ENCODE results near the gene ASAP2.

The ASAP2 gene

DNA sequence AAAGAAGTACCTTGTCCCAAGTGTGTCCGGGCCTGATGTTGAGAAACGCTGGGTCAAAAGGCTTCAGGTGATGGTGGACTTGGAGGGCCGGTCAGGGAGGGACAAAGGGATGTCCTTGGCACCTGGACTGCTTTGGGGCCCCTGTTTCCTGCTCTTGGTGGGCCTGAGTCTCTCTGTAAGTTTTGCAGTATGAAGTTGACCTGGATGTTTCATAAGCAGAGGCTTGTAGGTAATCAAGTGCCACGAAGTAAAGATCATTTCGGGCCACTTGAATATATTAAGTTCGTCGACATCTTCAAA is 29.4 kb downstream of the ASAP2 start:
- Histone ChIP-seq H3K27ac (ENCODE audit: low read length) (peak overlapping the region; percentile 68), H3K4me3 (ENCODE audit: low read depth in 1 of 2, low read length in 2 of 2) (no peak overlapping the region), H3K9me3 (ENCODE audit: control insufficient read depth in 1 of 2, low read length in 2 of 2) (no peaks in the 10 kb centered on the region), H3K36me3 (ENCODE audit: control insufficient read depth in 1 of 2, insufficient read depth in 2 of 2, low read length in 2 of 2) (no peaks in the 10 kb centered on the region), H3K4me1 (ENCODE audit: control insufficient read depth in 1 of 2, insufficient read depth in 2 of 2, low read length in 2 of 2) (peaks cover 28 to 75% of the 10 kb centered on the region in 2 donors), H3K27me3 (ENCODE audit: low read depth, low read length) (no peaks in the 10 kb centered on the region)

DNA sequence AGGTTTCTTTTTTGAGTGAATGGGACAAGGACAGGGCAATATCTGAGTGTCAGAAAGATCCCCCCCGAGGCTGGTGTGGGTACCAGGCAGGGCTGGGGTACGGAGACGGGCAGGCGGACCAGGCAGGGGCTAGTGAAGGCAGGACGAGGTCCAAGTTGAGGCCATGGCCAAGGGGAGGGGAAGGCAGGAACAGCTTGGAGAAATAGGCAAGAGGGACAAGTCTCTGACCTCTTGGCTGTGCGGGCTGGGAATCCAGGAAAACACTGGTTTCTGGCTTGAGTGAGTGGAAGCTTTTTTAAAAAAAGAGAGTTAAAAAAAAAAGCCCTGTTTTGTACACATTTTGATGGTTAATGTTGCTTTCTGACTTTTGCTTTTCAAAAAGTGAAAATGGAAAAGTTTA is 30.3 kb downstream of the ASAP2 start:
- H3K27me3 ChIP-seq (ENCODE audit: low read depth, low read length) = no peaks in the 10 kb centered on the region
- no peaks in the 10 kb centered on the region for H3K9me3 ChIP-seq (ENCODE audit: control insufficient read depth in 1 of 2, low read length in 2 of 2)
- H3K36me3 ChIP-seq (ENCODE audit: control insufficient read depth in 1 of 2, insufficient read depth in 2 of 2, low read length in 2 of 2) = no peaks in the 10 kb centered on the region
- peaks cover 25 to 74% of the 10 kb centered on the region in 2 donors for H3K4me1 ChIP-seq (ENCODE audit: control insufficient read depth in 1 of 2, insufficient read depth in 2 of 2, low read length in 2 of 2)
- H3K27ac ChIP-seq (ENCODE audit: low read length) = peak overlapping the region; percentile 72
- no peak overlapping the region for H3K4me3 ChIP-seq (ENCODE audit: low read depth in 1 of 2, low read length in 2 of 2)

DNA sequence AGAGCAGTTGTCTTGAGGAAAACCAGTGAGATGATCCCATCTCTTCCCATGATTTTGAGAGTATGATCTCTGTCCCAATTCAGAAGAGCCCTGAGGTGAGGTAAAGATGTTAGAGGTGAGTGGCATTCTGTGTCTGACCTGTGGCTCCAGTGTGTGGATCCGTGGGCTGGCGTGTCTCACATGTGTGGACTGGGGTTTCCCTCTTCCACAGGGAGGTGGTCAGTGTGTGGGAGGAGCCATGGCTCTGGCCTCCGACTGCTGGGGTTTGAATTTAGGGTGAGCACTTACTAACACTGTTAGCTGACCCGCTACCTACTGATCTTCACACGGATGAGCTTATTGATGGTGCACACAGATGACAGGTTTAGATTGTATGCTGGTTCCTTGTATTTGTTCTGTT is 31.2 kb downstream of the ASAP2 start:
- H3K27me3 ChIP-seq (ENCODE audit: low read depth, low read length) = no peaks in the 10 kb centered on the region
- H3K36me3 ChIP-seq (ENCODE audit: control insufficient read depth in 1 of 2, insufficient read depth in 2 of 2, low read length in 2 of 2) = no peaks in the 10 kb centered on the region
- H3K9me3 ChIP-seq (ENCODE audit: control insufficient read depth in 1 of 2, low read length in 2 of 2) = no peaks in the 10 kb centered on the region
- H3K27ac ChIP-seq (ENCODE audit: low read length) = peak overlapping the region; percentile 7
- peaks cover 25 to 69% of the 10 kb centered on the region in 2 donors for H3K4me1 ChIP-seq (ENCODE audit: control insufficient read depth in 1 of 2, insufficient read depth in 2 of 2, low read length in 2 of 2)
- H3K4me3 ChIP-seq (ENCODE audit: low read depth in 1 of 2, low read length in 2 of 2) = no peak overlapping the region

DNA sequence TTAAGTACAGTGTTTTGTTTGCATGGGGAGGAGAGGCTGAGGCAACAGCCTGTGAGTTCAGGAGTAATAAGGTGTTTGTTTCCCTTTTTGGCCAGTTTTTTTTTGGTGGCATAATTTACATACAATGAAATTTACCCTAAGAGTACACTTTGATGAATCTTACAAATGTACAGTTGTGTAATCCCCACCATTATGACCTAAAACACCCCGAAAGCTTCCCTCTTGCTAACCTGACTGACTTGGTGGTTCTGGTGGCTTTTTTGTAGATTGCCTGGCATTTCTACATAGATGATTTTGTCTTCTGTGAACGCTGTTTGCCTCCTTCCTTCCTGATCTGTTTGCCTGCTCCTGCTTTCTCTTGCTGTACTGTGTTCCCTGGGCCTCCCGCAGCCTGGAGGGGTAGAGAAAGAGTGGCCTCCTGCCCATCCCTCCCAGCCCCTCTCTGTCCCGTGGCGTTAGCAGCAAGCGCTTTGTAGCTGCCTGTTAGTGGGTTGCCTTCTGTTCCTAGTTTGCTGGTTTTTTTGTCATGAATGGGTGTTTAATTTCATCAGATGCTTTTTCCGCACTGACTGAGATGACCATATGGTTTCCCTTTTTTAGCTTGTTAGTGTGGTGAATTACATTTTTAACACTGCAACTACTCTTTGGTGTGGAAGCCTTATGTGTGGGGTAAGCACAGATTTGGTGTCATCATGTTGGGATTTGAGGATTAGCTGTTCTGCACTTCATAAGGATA is 32.1 kb downstream of the ASAP2 start:
- no peaks in the 10 kb centered on the region for H3K9me3 ChIP-seq (ENCODE audit: control insufficient read depth in 1 of 2, low read length in 2 of 2)
- peak overlapping the region; percentile 4 for H3K27ac ChIP-seq (ENCODE audit: low read length)
- no peaks in the 10 kb centered on the region for H3K36me3 ChIP-seq (ENCODE audit: control insufficient read depth in 1 of 2, insufficient read depth in 2 of 2, low read length in 2 of 2)
- H3K27me3 ChIP-seq (ENCODE audit: low read depth, low read length) = no peaks in the 10 kb centered on the region
- peaks cover 22 to 64% of the 10 kb centered on the region in 2 donors for H3K4me1 ChIP-seq (ENCODE audit: control insufficient read depth in 1 of 2, insufficient read depth in 2 of 2, low read length in 2 of 2)
- no peak overlapping the region for H3K4me3 ChIP-seq (ENCODE audit: low read depth in 1 of 2, low read length in 2 of 2)

DNA sequence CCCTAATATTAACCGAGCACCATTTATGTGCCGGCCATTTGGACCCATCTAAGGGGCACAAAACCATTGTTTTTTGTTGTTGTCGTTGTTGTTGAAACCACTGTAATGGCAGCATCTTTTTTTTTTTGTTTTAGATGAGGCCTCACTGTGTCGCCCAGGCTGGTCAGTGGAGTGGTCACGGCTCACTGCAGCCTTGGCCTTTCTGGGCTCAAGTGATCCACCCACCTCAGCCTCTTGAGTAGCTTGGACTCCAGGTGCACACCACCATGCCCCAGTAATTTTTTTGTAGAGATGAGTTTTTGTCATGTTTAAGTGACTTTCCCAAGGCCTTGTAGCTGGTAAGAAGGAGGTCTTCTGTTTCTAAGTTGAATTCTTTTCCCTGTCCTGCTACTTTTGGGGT is 33.0 kb downstream of the ASAP2 start:
- no peak overlapping the region for H3K27ac ChIP-seq (ENCODE audit: low read length)
- H3K27me3 ChIP-seq (ENCODE audit: low read depth, low read length) = no peaks in the 10 kb centered on the region
- no peak overlapping the region for H3K4me3 ChIP-seq (ENCODE audit: low read depth in 1 of 2, low read length in 2 of 2)
- H3K36me3 ChIP-seq (ENCODE audit: control insufficient read depth in 1 of 2, insufficient read depth in 2 of 2, low read length in 2 of 2) = no peaks in the 10 kb centered on the region
- peaks cover 16 to 57% of the 10 kb centered on the region in 2 donors for H3K4me1 ChIP-seq (ENCODE audit: control insufficient read depth in 1 of 2, insufficient read depth in 2 of 2, low read length in 2 of 2)
- H3K9me3 ChIP-seq (ENCODE audit: control insufficient read depth in 1 of 2, low read length in 2 of 2) = no peaks in the 10 kb centered on the region

DNA sequence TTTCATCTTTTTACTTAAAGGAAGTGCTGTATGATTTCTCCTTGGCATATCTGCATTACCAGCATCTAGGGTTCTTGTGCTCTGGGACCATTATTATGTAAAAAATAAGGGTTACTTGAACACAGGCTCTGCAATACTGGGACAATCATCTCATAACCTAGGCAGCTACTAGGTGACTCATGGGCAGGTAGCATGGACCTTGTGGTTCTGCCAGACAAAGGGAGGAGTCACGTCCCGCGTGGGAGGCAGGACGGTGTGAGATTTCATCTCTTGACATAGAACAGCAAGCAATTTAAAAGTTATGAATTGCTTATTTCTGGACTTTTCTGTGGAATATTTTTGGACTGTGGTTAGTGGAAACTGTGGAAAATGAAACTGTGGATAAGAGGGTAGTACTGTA is 34.1 kb downstream of the ASAP2 start:
- Histone ChIP-seq H3K27ac (ENCODE audit: low read length) (no peak overlapping the region), H3K4me3 (ENCODE audit: low read depth in 1 of 2, low read length in 2 of 2) (no peak overlapping the region), H3K27me3 (ENCODE audit: low read depth, low read length) (no peaks in the 10 kb centered on the region), H3K9me3 (ENCODE audit: control insufficient read depth in 1 of 2, low read length in 2 of 2) (no peaks in the 10 kb centered on the region), H3K36me3 (ENCODE audit: control insufficient read depth in 1 of 2, insufficient read depth in 2 of 2, low read length in 2 of 2) (no peaks in the 10 kb centered on the region), H3K4me1 (ENCODE audit: control insufficient read depth in 1 of 2, insufficient read depth in 2 of 2, low read length in 2 of 2) (peaks cover 5 to 46% of the 10 kb centered on the region in 2 donors)

DNA sequence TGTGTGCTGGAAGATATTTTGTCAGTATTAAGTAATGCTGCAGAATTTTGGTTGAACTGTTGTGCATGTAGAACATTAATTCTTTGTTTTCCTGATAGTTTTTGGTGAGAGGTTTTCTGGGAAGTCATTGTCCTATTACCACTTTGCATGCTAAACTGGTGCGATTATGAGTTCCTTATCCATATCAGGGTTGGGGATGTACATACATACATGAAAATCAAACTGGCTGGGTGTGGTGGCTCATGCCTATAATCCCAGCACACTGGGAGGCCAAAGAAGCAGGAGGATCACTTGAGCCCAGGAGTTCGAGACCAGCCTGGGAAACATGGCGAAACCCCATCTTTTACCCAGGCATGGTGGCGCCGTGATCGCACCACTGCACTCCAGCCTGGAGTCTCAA is 34.6 kb downstream of the ASAP2 start:
- Histone ChIP-seq H3K9me3 (ENCODE audit: control insufficient read depth in 1 of 2, low read length in 2 of 2) (no peaks in the 10 kb centered on the region), H3K36me3 (ENCODE audit: control insufficient read depth in 1 of 2, insufficient read depth in 2 of 2, low read length in 2 of 2) (no peaks in the 10 kb centered on the region), H3K4me1 (ENCODE audit: control insufficient read depth in 1 of 2, insufficient read depth in 2 of 2, low read length in 2 of 2) (peaks cover 4 to 41% of the 10 kb centered on the region in 2 donors)

DNA sequence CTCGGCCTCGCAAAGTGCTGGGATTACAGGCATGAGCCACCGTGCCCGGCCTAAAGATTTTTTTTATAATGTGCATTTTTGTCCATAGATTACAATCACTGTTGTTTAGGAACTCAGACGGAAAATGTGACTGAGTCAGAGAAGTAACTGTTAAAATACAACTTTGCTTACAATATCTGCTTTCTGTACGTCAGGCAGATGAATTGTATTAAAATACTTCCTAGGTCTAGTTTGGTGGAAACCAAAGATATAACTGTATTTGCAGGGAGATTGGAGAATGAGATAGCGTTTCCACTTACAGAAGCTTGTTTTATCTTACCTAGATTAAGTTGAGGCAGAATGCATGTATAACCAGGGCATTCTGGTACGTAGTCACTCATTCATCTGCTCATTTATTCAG is 36.7 kb downstream of the ASAP2 start:
- no peaks in the 10 kb centered on the region for H3K9me3 ChIP-seq (ENCODE audit: control insufficient read depth in 1 of 2, low read length in 2 of 2)
- no peak overlapping the region for H3K4me3 ChIP-seq (ENCODE audit: low read depth in 1 of 2, low read length in 2 of 2)
- H3K4me1 ChIP-seq (ENCODE audit: control insufficient read depth in 1 of 2, insufficient read depth in 2 of 2, low read length in 2 of 2) = peaks cover 14 to 41% of the 10 kb centered on the region in 2 donors
- no peak overlapping the region for H3K27ac ChIP-seq (ENCODE audit: low read length)
- no peaks in the 10 kb centered on the region for H3K27me3 ChIP-seq (ENCODE audit: low read depth, low read length)
- no peaks in the 10 kb centered on the region for H3K36me3 ChIP-seq (ENCODE audit: control insufficient read depth in 1 of 2, insufficient read depth in 2 of 2, low read length in 2 of 2)

More for the DNA sequence above, 34.6 kb downstream of the ASAP2 start:
- H3K27me3 ChIP-seq (ENCODE audit: low read depth, low read length) = no peaks in the 10 kb centered on the region
- no peak overlapping the region for H3K4me3 ChIP-seq (ENCODE audit: low read depth in 1 of 2, low read length in 2 of 2)
- H3K27ac ChIP-seq (ENCODE audit: low read length) = no peak overlapping the region

DNA sequence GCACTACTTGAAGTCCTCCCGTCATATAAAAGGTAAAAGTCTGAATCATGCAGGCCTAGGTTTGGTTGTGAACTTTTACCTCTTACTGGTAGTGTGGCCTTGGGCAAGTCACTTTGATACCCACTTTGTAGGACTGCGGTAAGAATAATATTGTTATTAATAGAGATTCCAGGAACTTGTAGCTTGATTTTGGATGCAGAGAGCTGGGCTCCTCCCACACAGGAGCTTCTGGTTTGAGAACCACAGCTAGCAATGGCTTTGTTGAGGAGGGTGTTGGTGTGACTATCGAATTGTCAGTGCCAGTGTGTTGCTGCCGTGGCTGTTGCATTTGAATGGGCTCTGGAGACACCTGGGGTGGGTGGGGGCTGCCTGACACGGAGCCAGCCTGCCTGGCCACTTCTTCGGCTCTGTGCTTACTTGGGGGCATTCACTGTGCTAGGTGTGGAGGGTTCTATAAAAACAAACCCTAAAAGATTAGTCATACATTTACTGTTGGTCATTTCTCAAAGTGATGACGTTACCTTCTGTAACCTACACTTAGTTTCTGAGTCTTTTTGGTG is 38.5 kb downstream of the ASAP2 start:
- no peak overlapping the region for H3K4me3 ChIP-seq (ENCODE audit: low read depth in 1 of 2, low read length in 2 of 2)
- peaks cover 15 to 36% of the 10 kb centered on the region in 2 donors for H3K4me1 ChIP-seq (ENCODE audit: control insufficient read depth in 1 of 2, insufficient read depth in 2 of 2, low read length in 2 of 2)
- no peaks in the 10 kb centered on the region for H3K9me3 ChIP-seq (ENCODE audit: control insufficient read depth in 1 of 2, low read length in 2 of 2)
- H3K36me3 ChIP-seq (ENCODE audit: control insufficient read depth in 1 of 2, insufficient read depth in 2 of 2, low read length in 2 of 2) = no peaks in the 10 kb centered on the region
- H3K27ac ChIP-seq (ENCODE audit: low read length) = no peak overlapping the region
- no peaks in the 10 kb centered on the region for H3K27me3 ChIP-seq (ENCODE audit: low read depth, low read length)

DNA sequence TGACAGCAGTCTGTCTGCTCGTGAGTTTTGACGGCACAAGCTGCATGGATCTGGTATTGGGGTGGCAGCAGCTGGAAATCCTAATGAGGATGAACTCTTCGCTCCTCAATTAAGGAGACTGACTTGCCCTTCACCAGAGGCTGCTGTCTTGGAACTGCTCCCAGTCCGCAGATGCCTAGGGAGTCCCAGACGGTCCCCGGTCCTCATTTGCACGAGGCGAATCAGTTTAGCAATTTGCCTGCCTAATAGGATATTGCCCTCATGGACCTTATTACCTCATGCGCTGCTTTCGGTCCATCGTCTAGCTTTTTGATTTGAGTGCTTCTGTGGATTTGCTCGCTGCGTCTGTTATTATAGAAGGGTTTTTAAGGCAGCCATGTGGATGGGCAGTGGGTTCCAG is 40.6 kb downstream of the ASAP2 start:
- Histone ChIP-seq H3K9me3 (ENCODE audit: control insufficient read depth in 1 of 2, low read length in 2 of 2) (no peaks in the 10 kb centered on the region), H3K4me3 (ENCODE audit: low read depth in 1 of 2, low read length in 2 of 2) (no peak overlapping the region), H3K27me3 (ENCODE audit: low read depth, low read length) (no peaks in the 10 kb centered on the region), H3K36me3 (ENCODE audit: control insufficient read depth in 1 of 2, insufficient read depth in 2 of 2, low read length in 2 of 2) (no peaks in the 10 kb centered on the region), H3K4me1 (ENCODE audit: control insufficient read depth in 1 of 2, insufficient read depth in 2 of 2, low read length in 2 of 2) (peaks cover 15 to 23% of the 10 kb centered on the region in 2 donors), H3K27ac (ENCODE audit: low read length) (no peak overlapping the region)

DNA sequence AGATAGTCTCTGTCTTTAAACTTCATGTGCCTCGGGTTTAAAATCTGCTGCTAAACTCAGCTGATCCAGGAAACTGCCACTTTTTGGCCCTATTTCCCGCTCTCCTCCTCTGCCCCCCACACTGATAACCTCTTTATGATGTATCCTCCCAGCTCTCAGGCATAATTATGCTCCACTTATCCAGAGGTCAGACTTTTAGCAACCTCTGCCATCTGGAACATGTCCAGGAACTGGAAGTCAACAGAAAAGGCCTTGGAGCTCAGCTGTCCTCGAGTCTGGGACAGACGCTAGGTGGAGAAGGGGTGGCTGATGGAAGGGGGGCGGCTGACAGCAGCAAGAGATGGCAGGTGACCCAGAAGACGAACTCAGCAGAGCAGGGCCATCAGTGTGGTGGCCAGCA is 41.2 kb downstream of the ASAP2 start:
- H3K9me3 ChIP-seq (ENCODE audit: control insufficient read depth in 1 of 2, low read length in 2 of 2) = no peaks in the 10 kb centered on the region
- H3K27me3 ChIP-seq (ENCODE audit: low read depth, low read length) = no peaks in the 10 kb centered on the region
- H3K4me1 ChIP-seq (ENCODE audit: control insufficient read depth in 1 of 2, insufficient read depth in 2 of 2, low read length in 2 of 2) = peaks cover 15 to 23% of the 10 kb centered on the region in 2 donors
- H3K4me3 ChIP-seq (ENCODE audit: low read depth in 1 of 2, low read length in 2 of 2) = no peak overlapping the region
- H3K27ac ChIP-seq (ENCODE audit: low read length) = no peak overlapping the region
- H3K36me3 ChIP-seq (ENCODE audit: control insufficient read depth in 1 of 2, insufficient read depth in 2 of 2, low read length in 2 of 2) = no peaks in the 10 kb centered on the region

DNA sequence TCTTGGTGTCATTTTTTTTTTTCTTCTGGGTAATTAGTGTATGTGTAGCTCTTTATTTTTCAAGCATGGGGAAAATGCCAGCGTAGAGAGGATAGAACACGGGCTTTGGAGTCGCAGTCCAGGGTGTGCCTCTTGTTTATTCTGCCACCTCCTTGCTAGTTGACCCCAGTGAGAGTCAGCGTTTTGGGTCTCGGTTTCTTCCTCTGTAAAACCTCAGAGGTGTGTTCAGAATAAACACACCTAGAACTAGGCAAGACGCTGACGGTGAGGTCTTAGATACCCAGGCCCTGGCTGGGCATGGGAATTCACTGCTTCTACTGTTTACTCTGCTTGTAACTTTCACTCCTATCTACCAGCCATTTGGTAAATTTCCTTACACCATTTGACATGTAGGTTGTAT is 41.8 kb downstream of the ASAP2 start:
- H3K9me3 ChIP-seq (ENCODE audit: control insufficient read depth in 1 of 2, low read length in 2 of 2) = no peaks in the 10 kb centered on the region
- no peaks in the 10 kb centered on the region for H3K27me3 ChIP-seq (ENCODE audit: low read depth, low read length)
- H3K36me3 ChIP-seq (ENCODE audit: control insufficient read depth in 1 of 2, insufficient read depth in 2 of 2, low read length in 2 of 2) = no peaks in the 10 kb centered on the region
- H3K4me3 ChIP-seq (ENCODE audit: low read depth in 1 of 2, low read length in 2 of 2) = no peak overlapping the region
- no peak overlapping the region for H3K27ac ChIP-seq (ENCODE audit: low read length)
- H3K4me1 ChIP-seq (ENCODE audit: control insufficient read depth in 1 of 2, insufficient read depth in 2 of 2, low read length in 2 of 2) = peaks cover 15 to 23% of the 10 kb centered on the region in 2 donors
